Esophagus squamous epithelium (tissue), 5 donors: Measurements from ENCODE around the gene ODF2. TPM values are rescaled to one million over a fixed set of nuclear protein-coding genes. Genes with fewer than 3 reads are reported as not detected.

Source experiments
- DNase-seq: peaks from one replicate; lab custom pipeline; 2025; lab: John Stamatoyannopoulos, UW
- H3K27ac ChIP-seq, 4 donors: fragments of 200-600 bp; sonication (generic); one replicate each; pipeline ENCODE4 v1.5.1; 2016 to 2019; ENCODE audit warnings: mild to moderate bottlenecking in 1 of 4
- H3K27me3 ChIP-seq, 4 donors: fragments of 200-600 bp; sonication (generic); 1 replicate in 3 of 4; 2 replicates in 1 of 4; pipeline versions ENCODE4 v1.5.1 to v1.6.0; 2017 to 2021; ENCODE audit warnings: antibody characterized with exemption in 1 of 4
- H3K36me3 ChIP-seq, 3 donors: fragments of 200-600 bp; sonication (generic); one replicate each; pipeline ENCODE4 v1.5.1; 2016 to 2019
- H3K4me1 ChIP-seq, 3 donors: fragments of 200-600 bp; sonication (generic); one replicate each; pipeline ENCODE4 v1.5.1; 2017 to 2019
- H3K4me3 ChIP-seq, 4 donors: fragments of 200-600 bp; sonication (generic); 1 replicate in 3 of 4; 2 replicates in 1 of 4; pipeline ENCODE4 v1.5.1; 2016 to 2019; ENCODE audit warnings: mild to moderate bottlenecking in 2 of 4, moderate library complexity in 1 of 4
- H3K9me3 ChIP-seq, 3 donors: fragments of 200-600 bp; sonication (generic); one replicate each; pipeline ENCODE4 v1.5.1; 2016 to 2019
- POLR2A ChIP-seq, 4 donors: fragments of 450-650 bp; IDR thresholded peaks; one replicate each; pipeline ENCODE4 v1.6.1; 2017; ENCODE audit warnings: antibody characterized with exemption in 4 of 4, mild to moderate bottlenecking in 4 of 4, moderate library complexity in 3 of 4
- WGBS, 2 donors: methylation state at CpG; one replicate each; pipeline ENCODE4 v1.1.5; 2018; 5-methylcytosine and 5-hydroxymethylcytosine counted together
- intact Hi-C: fragments of 100-400 bp; cut with DNase I; formaldehyde crosslinking; loops from one replicate; pipeline ENCODE4 v1.15.0; 2022
- total RNA-seq, 4 donors: library from RNA; depleted of rRNA; stranded (reverse); fragments of >200 nt; gene quantifications; one replicate each; pipeline ENCODE4 v1.1.0, GENCODE V29; 2016
- TF ChIP-seq, protein P1 (sequence below), 6 experiments: fragments of 450-650 bp in 4 of 6; fragments of 200-600 bp in 2 of 6; sonication (generic) in 2 of 6; IDR thresholded peaks; one replicate each; pipeline ENCODE4 v1.5.1; 2016 to 2019; ENCODE audit warnings: antibody characterized with exemption in 6 of 6, mild to moderate bottlenecking in 4 of 6, moderate library complexity in 4 of 6
- donor health status: DM: yes; HTN: yes; CAD: no.

Gene ODF2
- total RNA-seq, 4 donors from 2014 or later, result 13.2 to 28.0 (median 19.8) TPM

DNA sequence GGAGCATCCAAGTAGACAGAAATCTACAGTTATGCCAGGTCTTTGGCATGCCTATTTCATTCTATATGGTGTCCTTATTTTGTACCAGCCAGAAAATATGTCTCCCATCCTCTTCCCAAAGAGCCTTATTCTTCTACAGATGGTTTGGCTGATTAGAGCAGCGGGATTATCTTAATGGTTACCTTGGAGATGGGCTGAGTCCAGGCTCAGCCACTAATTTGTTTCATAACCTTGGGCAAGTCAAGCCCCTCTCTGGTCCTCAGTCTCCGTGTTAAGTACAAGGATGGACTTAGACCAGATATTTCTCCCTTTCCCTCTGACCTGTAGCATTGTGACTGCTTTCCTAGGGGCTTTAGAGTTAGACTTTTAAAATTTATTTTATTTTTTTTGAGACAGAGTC, 37.6 kb downstream of the ODF2 start:
- intact Hi-C loops, result no loop called here
- Histone ChIP-seq H3K9me3 (no peaks in the 10 kb centered on the region), H3K4me3 (no peak overlapping the region), H3K36me3 (peaks cover 4 to 92% (median 6%) of the 10 kb centered on the region in 3 donors), H3K4me1 (peaks cover 0 to 36% (median 20%) of the 10 kb centered on the region in 3 donors), H3K27ac (peak overlapping the region in 1 of 4 donors; percentile 7), H3K27me3 (no peaks in the 10 kb centered on the region)
- 91 to 96% methylated on average over 2 of the region's 2 CpGs for WGBS, 2 donors
- TF ChIP-seq, protein P1, sequence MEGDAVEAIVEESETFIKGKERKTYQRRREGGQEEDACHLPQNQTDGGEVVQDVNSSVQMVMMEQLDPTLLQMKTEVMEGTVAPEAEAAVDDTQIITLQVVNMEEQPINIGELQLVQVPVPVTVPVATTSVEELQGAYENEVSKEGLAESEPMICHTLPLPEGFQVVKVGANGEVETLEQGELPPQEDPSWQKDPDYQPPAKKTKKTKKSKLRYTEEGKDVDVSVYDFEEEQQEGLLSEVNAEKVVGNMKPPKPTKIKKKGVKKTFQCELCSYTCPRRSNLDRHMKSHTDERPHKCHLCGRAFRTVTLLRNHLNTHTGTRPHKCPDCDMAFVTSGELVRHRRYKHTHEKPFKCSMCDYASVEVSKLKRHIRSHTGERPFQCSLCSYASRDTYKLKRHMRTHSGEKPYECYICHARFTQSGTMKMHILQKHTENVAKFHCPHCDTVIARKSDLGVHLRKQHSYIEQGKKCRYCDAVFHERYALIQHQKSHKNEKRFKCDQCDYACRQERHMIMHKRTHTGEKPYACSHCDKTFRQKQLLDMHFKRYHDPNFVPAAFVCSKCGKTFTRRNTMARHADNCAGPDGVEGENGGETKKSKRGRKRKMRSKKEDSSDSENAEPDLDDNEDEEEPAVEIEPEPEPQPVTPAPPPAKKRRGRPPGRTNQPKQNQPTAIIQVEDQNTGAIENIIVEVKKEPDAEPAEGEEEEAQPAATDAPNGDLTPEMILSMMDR (IDR thresholded peaks at IDR 0.05), result no peak
- TF ChIP-seq POLR2A (IDR thresholded peaks at IDR 0.05), result no peak
- no peak for DNase-seq

DNA sequence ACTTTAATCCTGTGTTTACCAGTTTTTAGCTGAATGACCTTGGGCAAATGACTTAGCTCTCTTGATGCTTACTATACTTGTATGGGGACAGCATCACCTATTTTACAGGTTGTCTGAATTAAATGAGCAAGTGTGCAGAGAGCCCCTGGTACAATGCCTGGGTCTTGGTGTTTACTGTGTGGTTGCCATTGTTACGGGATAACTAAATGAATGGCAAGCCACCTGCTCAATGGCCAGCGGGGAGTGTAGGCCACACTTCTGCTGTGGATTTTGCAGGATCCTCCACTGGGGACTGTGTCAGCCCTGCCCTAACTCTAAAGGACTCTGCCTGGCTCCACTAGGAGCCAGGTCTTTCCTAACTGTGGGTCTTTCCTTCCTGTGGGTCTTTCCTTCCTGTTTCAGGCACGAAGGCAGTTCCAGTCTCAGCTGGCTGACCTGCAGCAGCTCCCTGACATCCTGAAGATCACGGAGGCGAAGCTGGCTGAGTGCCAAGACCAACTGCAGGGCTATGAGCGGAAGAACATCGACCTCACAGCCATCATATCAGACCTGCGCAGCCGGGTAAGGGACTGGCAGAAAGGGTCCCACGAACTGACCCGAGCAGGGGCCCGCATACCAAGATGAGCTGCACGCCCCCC, 38.4 kb downstream of the ODF2 start:
- WGBS, 2 donors, result 47 to 61% methylated on average over 3 to 11 of the region's 13 CpGs
- intact Hi-C loops, result no loop called here

DNA sequence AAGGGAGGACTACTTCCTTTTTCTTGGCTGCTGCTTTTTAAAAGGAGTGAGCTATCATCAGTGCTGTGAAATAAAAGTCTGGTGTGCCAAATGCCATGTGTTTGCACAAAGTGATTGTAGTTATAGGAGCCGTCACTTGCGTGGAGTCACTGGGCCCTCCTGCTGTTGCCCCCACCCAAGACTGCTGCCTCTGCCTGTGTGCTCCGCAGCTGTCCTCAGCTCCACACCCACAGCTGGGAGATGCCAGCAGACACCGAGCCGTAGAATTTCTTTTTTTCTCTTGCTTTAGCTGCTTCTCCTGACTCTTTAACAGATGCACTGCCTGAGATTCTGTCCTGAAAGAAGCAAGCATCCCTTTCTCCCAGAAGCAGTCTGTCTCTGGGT, 38.9 kb downstream of the ODF2 start:
- DNase-seq, result no peak

More for the DNA sequence above, 38.4 kb downstream of the ODF2 start:
- TF ChIP-seq POLR2A (IDR thresholded peaks at IDR 0.05), result no peak
- TF ChIP-seq, protein P1 (IDR thresholded peaks at IDR 0.05), result no peak
- Histone ChIP-seq H3K9me3 (no peaks in the 10 kb centered on the region), H3K4me3 (no peak overlapping the region), H3K27ac (peak overlapping the region in 1 of 4 donors; percentile 26), H3K4me1 (peaks cover 0 to 36% (median 20%) of the 10 kb centered on the region in 3 donors), H3K36me3 (peaks cover 4 to 92% (median 10%) of the 10 kb centered on the region in 3 donors), H3K27me3 (no peaks in the 10 kb centered on the region)
- DNase-seq, result no peak

DNA sequence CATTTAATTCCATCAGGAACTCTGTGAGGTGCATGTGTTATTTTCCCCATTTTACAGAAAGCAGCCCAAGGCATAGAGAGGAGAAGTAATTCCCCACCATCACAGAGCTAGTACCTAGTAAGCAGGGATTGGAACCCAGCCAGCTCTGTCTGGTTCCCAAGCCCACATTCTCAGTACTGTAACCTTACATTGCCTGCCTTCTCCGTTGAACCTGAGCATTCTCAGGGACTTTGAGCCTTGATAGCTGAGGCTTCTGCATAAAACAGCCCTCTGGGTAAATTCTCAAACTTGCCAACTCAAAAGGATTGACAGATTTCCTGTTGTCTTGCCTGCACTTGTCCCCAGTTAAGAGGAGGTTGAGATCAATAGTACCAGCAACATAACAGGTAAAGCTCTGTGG, 39.5 kb downstream of the ODF2 start:
- TF ChIP-seq, protein P1 (IDR thresholded peaks at IDR 0.05), result no peak
- no peak for TF ChIP-seq POLR2A (IDR thresholded peaks at IDR 0.05)
- Histone ChIP-seq H3K36me3 (peaks cover 4 to 92% (median 7%) of the 10 kb centered on the region in 3 donors), H3K27ac (peak overlapping the region in 3 of 4 donors; percentile 8 to 26 (median 21)), H3K4me1 (peaks cover 0 to 36% (median 20%) of the 10 kb centered on the region in 3 donors), H3K27me3 (no peaks in the 10 kb centered on the region), H3K4me3 (no peak overlapping the region), H3K9me3 (no peaks in the 10 kb centered on the region)
- DNase-seq, result no peak
- intact Hi-C loops, result no loop called here
- WGBS, 2 donors, result 0 to 50% methylated on average over 1 of the region's 1 CpG

More for the DNA sequence above, 38.9 kb downstream of the ODF2 start:
- no peaks in the 10 kb centered on the region for H3K9me3 ChIP-seq
- WGBS, 2 donors, result 39 to 59% methylated on average over 5 of the region's 5 CpGs
- no peaks in the 10 kb centered on the region for H3K27me3 ChIP-seq
- H3K4me1 ChIP-seq, result peaks cover 0 to 36% (median 20%) of the 10 kb centered on the region in 3 donors
- no peak for TF ChIP-seq POLR2A (IDR thresholded peaks at IDR 0.05)
- TF ChIP-seq, protein P1 (IDR thresholded peaks at IDR 0.05), result no peak
- no peak overlapping the region for H3K4me3 ChIP-seq
- peaks cover 4 to 92% (median 7%) of the 10 kb centered on the region in 3 donors for H3K36me3 ChIP-seq
- peak overlapping the region in 1 of 4 donors; percentile 26 for H3K27ac ChIP-seq
- intact Hi-C loops, result no loop called here

DNA sequence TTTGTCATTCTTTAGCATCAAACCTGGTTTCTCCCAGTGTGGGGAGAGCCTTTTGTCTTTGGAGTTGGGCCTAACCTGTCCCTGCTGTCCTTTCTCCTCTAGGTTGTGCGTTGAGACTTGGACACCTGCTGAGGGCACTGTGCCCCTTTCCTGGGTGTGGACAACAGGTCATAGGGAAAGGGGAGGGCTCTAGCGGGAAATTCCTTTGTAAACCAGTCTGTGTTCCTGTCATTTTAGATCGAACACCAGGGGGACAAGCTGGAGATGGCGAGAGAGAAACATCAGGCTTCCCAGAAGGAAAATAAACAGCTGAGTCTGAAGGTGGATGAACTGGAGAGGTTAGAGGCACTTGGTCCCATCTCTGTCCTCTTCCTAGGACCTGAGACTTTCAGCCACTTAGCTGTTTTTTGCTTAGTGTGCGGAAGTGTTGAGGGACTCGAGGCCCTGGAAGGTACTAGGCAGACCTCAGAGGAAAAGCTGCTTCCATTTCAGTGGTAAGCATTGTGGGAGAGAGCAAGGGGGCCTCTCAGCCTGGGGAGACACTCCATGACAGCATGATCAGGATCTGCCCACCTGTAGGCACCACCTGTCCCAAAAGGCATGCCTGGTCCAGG, 40.1 kb downstream of the ODF2 start:
- Histone ChIP-seq H3K4me3 (no peak overlapping the region), H3K36me3 (peaks cover 4 to 92% (median 7%) of the 10 kb centered on the region in 3 donors), H3K9me3 (no peaks in the 10 kb centered on the region), H3K27me3 (no peaks in the 10 kb centered on the region), H3K27ac (peak overlapping the region; percentile 8 to 27 (median 24)), H3K4me1 (peaks cover 0 to 36% (median 20%) of the 10 kb centered on the region in 3 donors)
- TF ChIP-seq, protein P1 (IDR thresholded peaks at IDR 0.05), result peak in 1 of 6 experiments; percentile 17
- TF ChIP-seq POLR2A (IDR thresholded peaks at IDR 0.05), result no peak
- no peak for DNase-seq
- intact Hi-C loops, result no loop called here
- 67 to 75% methylated on average over 4 to 6 of the region's 6 CpGs for WGBS, 2 donors
